ENCODE data around the gene DLGAP4.

DNA sequence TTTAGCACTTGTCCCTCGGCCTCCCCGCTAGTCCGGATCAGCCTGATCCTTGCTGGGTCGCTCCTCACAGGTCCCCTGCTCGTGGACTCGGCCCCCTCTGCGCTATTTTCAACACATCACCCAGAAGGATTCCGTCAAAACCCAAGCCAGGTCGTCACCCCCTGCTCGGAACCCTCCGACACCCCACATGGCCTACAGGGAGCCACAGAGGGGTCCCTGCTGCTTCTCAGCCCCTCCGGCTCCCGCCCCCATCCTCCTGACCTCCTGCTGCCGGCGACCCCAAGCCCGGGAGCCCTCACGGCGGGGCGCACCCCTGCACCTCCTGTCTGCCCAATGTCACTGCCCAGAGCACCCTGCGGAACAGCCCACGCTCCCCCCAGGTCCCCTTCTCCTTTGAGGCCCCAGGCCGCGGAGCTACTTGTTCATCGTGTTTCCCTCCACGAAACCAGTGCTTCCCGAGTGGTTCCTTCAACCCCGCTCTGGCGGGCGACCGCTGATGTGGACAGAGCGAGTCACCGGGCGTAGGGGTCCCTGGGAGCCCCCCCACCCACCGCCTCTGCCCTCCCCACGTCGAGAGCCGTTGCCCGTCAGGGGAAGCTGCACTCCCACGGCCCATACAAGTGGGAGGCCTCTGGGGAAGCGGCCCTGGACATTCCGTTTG is 234.5 kb downstream of the DLGAP4 start:
- TF ChIP-seq, protein P1, sequence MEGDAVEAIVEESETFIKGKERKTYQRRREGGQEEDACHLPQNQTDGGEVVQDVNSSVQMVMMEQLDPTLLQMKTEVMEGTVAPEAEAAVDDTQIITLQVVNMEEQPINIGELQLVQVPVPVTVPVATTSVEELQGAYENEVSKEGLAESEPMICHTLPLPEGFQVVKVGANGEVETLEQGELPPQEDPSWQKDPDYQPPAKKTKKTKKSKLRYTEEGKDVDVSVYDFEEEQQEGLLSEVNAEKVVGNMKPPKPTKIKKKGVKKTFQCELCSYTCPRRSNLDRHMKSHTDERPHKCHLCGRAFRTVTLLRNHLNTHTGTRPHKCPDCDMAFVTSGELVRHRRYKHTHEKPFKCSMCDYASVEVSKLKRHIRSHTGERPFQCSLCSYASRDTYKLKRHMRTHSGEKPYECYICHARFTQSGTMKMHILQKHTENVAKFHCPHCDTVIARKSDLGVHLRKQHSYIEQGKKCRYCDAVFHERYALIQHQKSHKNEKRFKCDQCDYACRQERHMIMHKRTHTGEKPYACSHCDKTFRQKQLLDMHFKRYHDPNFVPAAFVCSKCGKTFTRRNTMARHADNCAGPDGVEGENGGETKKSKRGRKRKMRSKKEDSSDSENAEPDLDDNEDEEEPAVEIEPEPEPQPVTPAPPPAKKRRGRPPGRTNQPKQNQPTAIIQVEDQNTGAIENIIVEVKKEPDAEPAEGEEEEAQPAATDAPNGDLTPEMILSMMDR (IDR thresholded peaks at IDR 0.05; ENCODE audit: low read depth, low read length, poor library complexity, severe bottlenecking) = no peak
- no peak for TF ChIP-seq EZH2phosphoT487 (IDR thresholded peaks at IDR 0.05; ENCODE audit: borderline replicate concordance, low read length)

Measured in DOHH2 (cell line).